Retinal pigment epithelial cell (primary cell): ENCODE data around the gene SMIM31.

ENCODE experiments used
- DNase-seq: peaks from one replicate; pipeline ENCODE4 v3.0.0-alpha.2; 2010; ENCODE audit warnings: low read depth
- H3K4me3 ChIP-seq: 2 replicates; pipeline ENCODE4 v1.5.1; 2011; ENCODE audit warnings: mild to moderate bottlenecking, low read length, control low read depth, moderate library complexity
- TF ChIP-seq, protein P1 (sequence below): conservative IDR thresholded peaks from 2 replicates; pipeline ENCODE4 v1.5.1; 2011; ENCODE audit warnings: low read depth, low read length, control low read depth, inconsistent platforms

SMIM31 gene

DNA sequence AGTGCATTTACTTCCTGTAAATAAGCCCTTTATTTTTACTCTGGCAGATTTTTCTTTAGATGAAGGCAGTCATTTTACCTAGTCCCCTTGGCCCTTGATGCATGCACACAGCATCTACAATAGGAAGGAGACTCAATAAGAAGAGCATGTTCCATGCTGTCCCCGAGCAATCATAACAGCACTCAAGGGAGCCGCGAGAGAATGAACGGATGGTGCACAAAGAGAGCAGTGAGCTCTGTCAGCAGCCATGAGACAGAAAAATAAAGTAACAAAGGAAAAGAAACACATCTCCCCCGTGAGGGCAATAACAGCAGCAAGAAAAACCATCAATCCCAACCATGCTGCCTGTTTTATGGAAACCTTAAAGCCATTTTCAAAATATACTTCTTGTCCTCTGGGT is 11.9 kb downstream of the SMIM31 start:
- no peak overlapping the region for H3K4me3 ChIP-seq
- DNase-seq, result no peak
- TF ChIP-seq, protein P1, sequence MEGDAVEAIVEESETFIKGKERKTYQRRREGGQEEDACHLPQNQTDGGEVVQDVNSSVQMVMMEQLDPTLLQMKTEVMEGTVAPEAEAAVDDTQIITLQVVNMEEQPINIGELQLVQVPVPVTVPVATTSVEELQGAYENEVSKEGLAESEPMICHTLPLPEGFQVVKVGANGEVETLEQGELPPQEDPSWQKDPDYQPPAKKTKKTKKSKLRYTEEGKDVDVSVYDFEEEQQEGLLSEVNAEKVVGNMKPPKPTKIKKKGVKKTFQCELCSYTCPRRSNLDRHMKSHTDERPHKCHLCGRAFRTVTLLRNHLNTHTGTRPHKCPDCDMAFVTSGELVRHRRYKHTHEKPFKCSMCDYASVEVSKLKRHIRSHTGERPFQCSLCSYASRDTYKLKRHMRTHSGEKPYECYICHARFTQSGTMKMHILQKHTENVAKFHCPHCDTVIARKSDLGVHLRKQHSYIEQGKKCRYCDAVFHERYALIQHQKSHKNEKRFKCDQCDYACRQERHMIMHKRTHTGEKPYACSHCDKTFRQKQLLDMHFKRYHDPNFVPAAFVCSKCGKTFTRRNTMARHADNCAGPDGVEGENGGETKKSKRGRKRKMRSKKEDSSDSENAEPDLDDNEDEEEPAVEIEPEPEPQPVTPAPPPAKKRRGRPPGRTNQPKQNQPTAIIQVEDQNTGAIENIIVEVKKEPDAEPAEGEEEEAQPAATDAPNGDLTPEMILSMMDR, result no peak

DNA sequence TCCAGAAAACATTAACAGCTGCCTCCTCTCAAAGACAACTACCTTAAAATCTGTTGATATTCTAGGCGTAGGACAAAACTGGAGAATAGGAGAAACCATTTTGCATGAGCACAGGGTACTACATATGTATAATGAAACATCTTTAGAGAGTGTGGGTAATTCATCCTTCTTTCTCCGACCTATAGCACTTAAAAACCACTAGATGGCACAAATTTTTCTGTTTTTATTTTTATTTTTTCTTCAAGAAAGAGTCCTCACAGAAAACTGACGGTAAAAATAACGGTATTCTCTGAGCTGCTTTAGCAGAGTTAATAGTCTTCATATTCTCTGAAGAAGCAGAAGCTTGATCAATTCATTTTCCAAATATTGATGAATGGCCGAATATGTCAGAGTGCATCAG is 14.6 kb downstream of the SMIM31 start:
- no peak for DNase-seq
- no peak overlapping the region for H3K4me3 ChIP-seq
- TF ChIP-seq, protein P1, result peak; percentile 58

DNA sequence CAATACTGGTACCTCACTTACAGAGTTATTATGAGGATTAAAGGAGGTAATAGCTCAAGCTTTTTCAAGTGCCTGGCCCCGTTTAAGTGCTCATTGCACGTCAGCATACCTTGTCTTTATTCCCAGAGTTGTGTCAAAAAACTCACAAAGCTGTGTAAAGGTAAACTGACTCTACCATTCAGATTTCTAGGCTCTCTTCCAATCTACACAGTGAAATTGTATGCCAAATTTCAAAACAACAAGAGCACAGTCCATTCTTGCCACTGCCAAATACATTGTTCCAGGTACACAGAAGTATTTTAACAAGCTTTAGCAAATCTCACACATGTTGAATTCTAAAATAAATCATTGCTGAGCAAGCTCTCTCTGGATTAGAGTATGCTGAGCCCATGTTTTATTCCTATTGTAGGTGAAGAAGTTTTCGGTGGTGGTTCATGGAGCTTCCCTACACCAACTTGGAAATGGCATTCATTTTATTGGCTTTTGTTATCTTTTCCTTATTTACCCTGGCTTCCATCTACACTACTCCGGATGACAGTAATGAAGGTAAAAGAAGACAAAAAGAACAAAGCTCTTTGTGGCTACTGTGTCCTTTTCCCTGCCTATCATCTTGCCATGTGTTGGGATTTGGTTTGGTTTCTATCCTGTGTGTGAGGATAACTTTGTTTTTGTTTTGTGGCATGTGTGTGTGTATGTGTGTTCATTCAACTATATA is 16.2 kb downstream of the SMIM31 start:
- TF ChIP-seq, protein P1, result no peak
- H3K4me3 ChIP-seq, result no peak overlapping the region
- DNase-seq, result no peak

DNA sequence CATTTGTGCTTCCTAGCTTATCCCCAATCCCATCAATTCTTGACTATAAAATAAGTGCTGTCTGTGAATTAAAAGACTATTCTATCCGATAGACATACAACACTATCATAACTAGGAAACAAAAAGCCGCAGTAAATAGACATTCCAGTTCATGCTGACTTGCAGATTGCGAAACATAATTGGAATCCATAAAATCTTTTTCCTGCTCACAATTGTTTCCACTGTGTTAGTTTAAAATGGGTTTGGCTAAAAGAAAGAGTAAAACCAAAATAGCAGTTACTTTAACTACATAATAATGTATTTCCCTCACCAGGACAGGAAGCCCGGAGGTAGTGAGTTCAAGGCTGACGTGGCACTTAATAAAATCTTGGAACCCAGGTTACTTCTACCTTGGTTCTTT is 17.2 kb downstream of the SMIM31 start:
- TF ChIP-seq, protein P1, result no peak
- DNase-seq, result no peak
- H3K4me3 ChIP-seq, result no peak overlapping the region

DNA sequence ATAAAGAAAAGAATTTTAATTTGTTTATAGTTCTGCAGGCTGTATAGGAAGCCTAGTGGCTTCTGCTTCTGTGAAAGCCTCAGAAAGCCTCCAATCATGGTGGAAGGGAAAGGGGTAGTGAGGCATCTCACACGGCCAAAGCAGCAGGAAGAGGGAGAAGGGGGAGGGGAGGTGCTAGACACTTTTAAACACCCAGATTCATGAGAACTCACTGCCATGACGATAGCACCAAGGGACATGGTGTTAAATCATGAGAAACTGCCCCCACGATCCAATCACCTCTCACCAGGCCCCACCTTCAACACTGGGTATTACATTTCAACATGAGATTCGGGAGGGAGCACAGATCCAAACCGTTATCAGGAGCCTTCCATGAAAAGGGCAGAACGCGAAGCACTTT is 18.1 kb downstream of the SMIM31 start:
- no peak overlapping the region for H3K4me3 ChIP-seq
- TF ChIP-seq, protein P1, result no peak
- no peak for DNase-seq

DNA sequence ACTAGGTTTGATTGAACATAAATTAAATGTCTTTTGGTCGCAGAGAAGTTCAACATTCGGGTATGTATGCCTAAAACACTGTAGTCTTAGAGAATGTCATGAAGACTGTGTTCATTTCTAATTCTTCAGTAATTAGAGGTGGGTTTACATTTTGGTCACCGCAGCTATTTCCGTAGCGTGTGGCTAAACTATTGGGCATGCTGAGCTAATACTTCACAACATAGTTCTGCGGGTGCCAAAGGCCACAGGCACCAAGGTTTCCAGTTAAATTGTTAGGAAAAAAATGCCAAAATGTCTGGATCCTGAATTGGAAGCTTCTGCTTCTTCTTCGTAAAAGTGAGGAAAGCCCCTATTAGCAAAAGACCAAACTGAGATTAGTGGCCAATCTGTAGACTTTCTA is 25.1 kb downstream of the SMIM31 start:
- TF ChIP-seq, protein P1, result no peak
- H3K4me3 ChIP-seq, result no peak overlapping the region
- DNase-seq, result no peak

DNA sequence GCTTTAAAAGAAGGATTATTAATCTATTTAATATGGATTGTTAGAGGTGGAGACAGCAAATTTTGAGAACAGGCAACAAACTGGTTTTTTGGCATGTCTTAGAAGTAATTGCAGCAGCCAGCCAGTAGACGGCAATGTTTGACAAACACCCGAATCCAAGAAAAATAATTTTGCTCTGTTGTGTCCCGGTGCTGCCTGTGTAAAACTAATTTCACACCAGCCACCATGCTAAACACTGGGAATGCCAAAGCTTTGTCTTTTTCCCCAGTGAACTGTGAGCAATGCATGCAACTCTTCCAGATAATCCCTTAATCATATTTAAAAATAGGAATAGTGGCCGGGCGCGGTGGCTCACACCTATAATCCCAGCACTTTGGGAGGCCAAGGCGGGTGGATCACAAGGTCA is 25.9 kb downstream of the SMIM31 start:
- TF ChIP-seq, protein P1, result peak; percentile 95
- DNase-seq, result peak; percentile 27
- H3K4me3 ChIP-seq, result no peak overlapping the region
